HCT116 (cell line): ENCODE measurements around the gene SLC44A1. TPM values are rescaled to one million over a fixed set of nuclear protein-coding genes. Genes with fewer than 3 reads are reported as not detected.

ENCODE experiments used
- ATAC-seq: fragments of 200-7000 bp; cut with Tn5 transposase; 2 replicates; pipeline ENCODE4 v1.9.1; 2020; ENCODE audit warnings: mild to moderate bottlenecking, moderate library complexity
- BruUV-seq: library from RNA; stranded (reverse); fragments of 400-500 nt; replicated peaks from 2 replicates; lab custom pipeline; 2021; lab: Mats Ljungman, UMichigan
- CTCF ChIA-PET: fragments of 300-600 bp; sonication (Branson Sonifier 250); formaldehyde crosslinking; loops from one replicate; lab custom pipeline; 2021; ENCODE audit warnings: antibody characterized with exemption; lab: Charles Lee
- POLR2A ChIA-PET: fragments of 300-600, 350-600 bp; sonication (Branson Sonifier 250); formaldehyde crosslinking; loops from one replicate; lab custom pipeline; 2021; ENCODE audit warnings: antibody characterized with exemption; lab: Charles Lee
- RAD21 ChIA-PET, 2 experiments: fragments of 300-600 bp; sonication (Branson Sonifier 250); formaldehyde crosslinking; loops; one replicate each; lab custom pipeline; 2023; ENCODE audit warnings: low total read pairs in 2 of 2; ENCODE audit not compliant: uncharacterized antibody in 2 of 2, unreplicated experiment in 2 of 2, low non-redundant PET in 1 of 2; lab: Charles Lee
- DNase-seq: peaks from one replicate; pipeline ENCODE4 v3.0.0-alpha.2; 2010; ENCODE audit warnings: low read depth, low spot score
- H2AFZ ChIP-seq: fragments of 200-600 bp; shearing (Covaris generic), sonication (generic); 2 replicates; pipeline ENCODE4 v1.6.1; 2017; ENCODE audit warnings: low read depth, mixed run types, mixed read lengths, antibody characterized with exemption, low read length; ENCODE audit not compliant: poor library complexity, severe bottlenecking
- H3K27ac ChIP-seq: 2 replicates; pipeline ENCODE4 v1.5.1; 2012; ENCODE audit warnings: low read depth, low read length
- H3K27me3 ChIP-seq: fragments of 200-600 bp; sonication (generic); 2 replicates; pipeline ENCODE4 v1.6.1; 2016; ENCODE audit warnings: mixed run types, low read length, mixed read lengths; ENCODE audit not compliant: insufficient read depth
- H3K36me3 ChIP-seq, 2 experiments: fragments of 200-500 bp in 1 of 2; fragments of 200-600 bp in 1 of 2; sonication (Bioruptor generic) in 1 of 2; sonication (generic) in 1 of 2; 2 replicates each; pipeline versions ENCODE4 v1.5.1 to v1.6.1; 2014 to 2016; ENCODE audit warnings: low read length in 2 of 2, inconsistent platforms in 1 of 2, mixed read lengths in 1 of 2, mixed run types in 1 of 2; ENCODE audit not compliant: insufficient read depth in 2 of 2, control insufficient read depth in 1 of 2
- H3K4me1 ChIP-seq, 2 experiments: fragments of 200-600 bp in 1 of 2; sonication (generic) in 1 of 2; 2 replicates each; pipeline versions ENCODE4 v1.5.1 to v1.6.1; 2012 to 2017; ENCODE audit warnings: low read length in 2 of 2, inconsistent platforms in 1 of 2, mild to moderate bottlenecking in 1 of 2, mixed read lengths in 1 of 2, mixed run types in 1 of 2, moderate library complexity in 1 of 2; ENCODE audit not compliant: insufficient read depth in 2 of 2, control insufficient read depth in 1 of 2
- H3K4me2 ChIP-seq: fragments of 200-600 bp; sonication (generic); 2 replicates; pipeline ENCODE4 v1.6.1; 2017; ENCODE audit warnings: mixed run types, low read length, mixed read lengths
- H3K4me3 ChIP-seq, 2 experiments: fragments of 200-600 bp in 1 of 2; sonication (generic) in 1 of 2; replicated peaks in 1 of 2; 2 replicates each; pipeline ENCODE4 v1.5.1; 2011 to 2016; ENCODE audit warnings: low read length in 2 of 2, control low read depth in 1 of 2, low read depth in 1 of 2, mild to moderate bottlenecking in 1 of 2, mixed read lengths in 1 of 2, mixed run types in 1 of 2
- H3K79me2 ChIP-seq: fragments of 200-600 bp; sonication (generic); 2 replicates; pipeline ENCODE4 v1.6.1; 2017; ENCODE audit warnings: mild to moderate bottlenecking, mixed run types, low read length, moderate library complexity, mixed read lengths; ENCODE audit not compliant: insufficient read depth
- H3K9ac ChIP-seq: fragments of 200-600 bp; sonication (generic); 2 replicates; pipeline ENCODE4 v1.6.1; 2016; ENCODE audit warnings: low read length, mixed read lengths
- H3K9me2 ChIP-seq: fragments of 200-600 bp; sonication (generic), shearing (Covaris generic); 2 replicates; pipeline ENCODE4 v1.6.1; 2017; ENCODE audit warnings: mixed run types, mild to moderate bottlenecking, moderate library complexity; ENCODE audit not compliant: insufficient read depth
- H3K9me3 ChIP-seq, 2 experiments: fragments of 200-500 bp in 1 of 2; fragments of 200-600 bp in 1 of 2; sonication (Bioruptor generic) in 1 of 2; sonication (generic) in 1 of 2; 2 replicates each; pipeline ENCODE4 v1.6.1; 2014 to 2017; ENCODE audit warnings: low read length in 2 of 2, mixed read lengths in 2 of 2, inconsistent platforms in 1 of 2, low read depth in 1 of 2, mild to moderate bottlenecking in 1 of 2, mixed run types in 1 of 2, moderate library complexity in 1 of 2; ENCODE audit not compliant: control insufficient read depth in 1 of 2, insufficient read depth in 1 of 2
- H4K20me1 ChIP-seq: fragments of 200-600 bp; sonication (generic), shearing (Covaris generic); 2 replicates; pipeline ENCODE4 v1.6.1; 2017; ENCODE audit warnings: mixed run types, mild to moderate bottlenecking, moderate library complexity; ENCODE audit not compliant: insufficient read depth
- CEBPB ChIP-seq: IDR thresholded peaks from 2 replicates; pipeline ENCODE4 v1.6.1; 2012; ENCODE audit warnings: low read depth
- EGR1 ChIP-seq: IDR thresholded peaks from 2 replicates; pipeline ENCODE4 v1.6.1; 2012; ENCODE audit warnings: low read depth
- FOSL1 ChIP-seq: IDR thresholded peaks from 2 replicates; pipeline ENCODE4 v1.6.1; 2012; ENCODE audit warnings: low read depth
- JUND ChIP-seq: IDR thresholded peaks from 2 replicates; pipeline ENCODE4 v1.6.1; 2012
- POLR2A ChIP-seq: IDR thresholded peaks from 2 replicates; pipeline ENCODE4 v1.7.0; 2011; ENCODE audit warnings: borderline replicate concordance; ENCODE audit not compliant: insufficient read depth, insufficient read length; ENCODE audit errors: extremely low read depth
- POLR2AphosphoS5 ChIP-seq: IDR thresholded peaks from 2 replicates; pipeline ENCODE4 v1.6.1; 2011; ENCODE audit warnings: mild to moderate bottlenecking, low read depth, low read length, moderate library complexity
- RAD21 ChIP-seq: IDR thresholded peaks from 2 replicates; pipeline ENCODE4 v1.6.1; 2012; ENCODE audit warnings: low read depth, mild to moderate bottlenecking
- SRF ChIP-seq: IDR thresholded peaks from 2 replicates; pipeline ENCODE4 v1.6.1; 2012; ENCODE audit warnings: low read depth
- TCF7L2 ChIP-seq: IDR thresholded peaks from 2 replicates; pipeline ENCODE4 v1.7.0; 2011; ENCODE audit warnings: borderline replicate concordance, inconsistent platforms; ENCODE audit not compliant: insufficient read depth, insufficient read length; ENCODE audit errors: extremely low read depth
- ZFX ChIP-seq: fragments of 450-650 bp; IDR thresholded peaks from 2 replicates; pipeline ENCODE4 v1.6.1; 2017
- ZNF274 ChIP-seq: fragments of 200-500 bp; sonication (Bioruptor generic); IDR thresholded peaks from 2 replicates; pipeline ENCODE4 v1.6.1; 2014; ENCODE audit warnings: mild to moderate bottlenecking, low read depth, low read length, inconsistent platforms
- intact Hi-C: fragments of 100-400 bp; cut with micrococcal nuclease; formaldehyde crosslinking; loops from 2 replicates; pipeline ENCODE4 v1.10.0; 2022
- total RNA-seq: library from RNA; stranded (reverse); gene quantifications from one replicate; pipeline ENCODE4 v1.2.1, GENCODE V29; 2021; ENCODE audit not compliant: unreplicated experiment
- TF ChIP-seq, protein P1 (sequence below): IDR thresholded peaks from 2 replicates; pipeline ENCODE4 v1.6.1; 2012
- TF ChIP-seq, protein P2 (sequence below): IDR thresholded peaks from 2 replicates; pipeline ENCODE4 v1.6.1; 2012
- TF ChIP-seq, protein P3 (sequence below): IDR thresholded peaks from 2 replicates; pipeline ENCODE4 v1.6.1; 2012; ENCODE audit warnings: low read depth

SLC44A1 gene
- total RNA-seq, 1 experiment from 2014 or later, result 44.1 TPM

DNA sequence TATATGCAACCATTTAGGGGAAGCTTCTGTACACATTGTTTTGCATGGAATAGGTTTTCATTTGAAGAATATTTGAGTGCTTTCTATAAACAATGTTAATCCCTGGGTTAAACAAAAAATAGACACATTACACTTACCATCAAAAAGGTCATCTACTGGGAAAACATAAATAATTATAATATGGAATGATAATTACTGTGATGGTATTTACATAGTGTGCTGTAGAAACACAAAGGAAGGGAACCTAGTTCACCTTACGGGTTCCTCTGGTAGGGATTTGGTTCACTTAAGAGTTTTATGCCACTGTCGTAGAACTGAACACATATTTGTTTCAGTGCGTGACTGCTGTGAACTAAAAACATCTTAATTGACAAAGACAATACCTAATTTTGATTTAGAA, 44.9 kb downstream of the SLC44A1 start:
- no peaks in the 10 kb centered on the region for H3K36me3 ChIP-seq
- no TSS peak for BruUV-seq
- no peak for DNase-seq
- no peaks in the 10 kb centered on the region for H3K27me3 ChIP-seq
- TF ChIP-seq, protein P1, sequence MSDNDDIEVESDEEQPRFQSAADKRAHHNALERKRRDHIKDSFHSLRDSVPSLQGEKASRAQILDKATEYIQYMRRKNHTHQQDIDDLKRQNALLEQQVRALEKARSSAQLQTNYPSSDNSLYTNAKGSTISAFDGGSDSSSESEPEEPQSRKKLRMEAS, result no peak
- TF ChIP-seq, protein P2, sequence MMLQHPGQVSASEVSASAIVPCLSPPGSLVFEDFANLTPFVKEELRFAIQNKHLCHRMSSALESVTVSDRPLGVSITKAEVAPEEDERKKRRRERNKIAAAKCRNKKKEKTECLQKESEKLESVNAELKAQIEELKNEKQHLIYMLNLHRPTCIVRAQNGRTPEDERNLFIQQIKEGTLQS, result no peak
- TF ChIP-seq JUND, result no peak
- no peak for TF ChIP-seq FOSL1
- TF ChIP-seq ZNF274, result no peak
- no peak for TF ChIP-seq EGR1
- TF ChIP-seq SRF, result no peak
- TF ChIP-seq POLR2A, result no peak
- TF ChIP-seq TCF7L2, result no peak
- no peak for TF ChIP-seq ZFX
- no peak for TF ChIP-seq POLR2AphosphoS5
- TF ChIP-seq, protein P3, sequence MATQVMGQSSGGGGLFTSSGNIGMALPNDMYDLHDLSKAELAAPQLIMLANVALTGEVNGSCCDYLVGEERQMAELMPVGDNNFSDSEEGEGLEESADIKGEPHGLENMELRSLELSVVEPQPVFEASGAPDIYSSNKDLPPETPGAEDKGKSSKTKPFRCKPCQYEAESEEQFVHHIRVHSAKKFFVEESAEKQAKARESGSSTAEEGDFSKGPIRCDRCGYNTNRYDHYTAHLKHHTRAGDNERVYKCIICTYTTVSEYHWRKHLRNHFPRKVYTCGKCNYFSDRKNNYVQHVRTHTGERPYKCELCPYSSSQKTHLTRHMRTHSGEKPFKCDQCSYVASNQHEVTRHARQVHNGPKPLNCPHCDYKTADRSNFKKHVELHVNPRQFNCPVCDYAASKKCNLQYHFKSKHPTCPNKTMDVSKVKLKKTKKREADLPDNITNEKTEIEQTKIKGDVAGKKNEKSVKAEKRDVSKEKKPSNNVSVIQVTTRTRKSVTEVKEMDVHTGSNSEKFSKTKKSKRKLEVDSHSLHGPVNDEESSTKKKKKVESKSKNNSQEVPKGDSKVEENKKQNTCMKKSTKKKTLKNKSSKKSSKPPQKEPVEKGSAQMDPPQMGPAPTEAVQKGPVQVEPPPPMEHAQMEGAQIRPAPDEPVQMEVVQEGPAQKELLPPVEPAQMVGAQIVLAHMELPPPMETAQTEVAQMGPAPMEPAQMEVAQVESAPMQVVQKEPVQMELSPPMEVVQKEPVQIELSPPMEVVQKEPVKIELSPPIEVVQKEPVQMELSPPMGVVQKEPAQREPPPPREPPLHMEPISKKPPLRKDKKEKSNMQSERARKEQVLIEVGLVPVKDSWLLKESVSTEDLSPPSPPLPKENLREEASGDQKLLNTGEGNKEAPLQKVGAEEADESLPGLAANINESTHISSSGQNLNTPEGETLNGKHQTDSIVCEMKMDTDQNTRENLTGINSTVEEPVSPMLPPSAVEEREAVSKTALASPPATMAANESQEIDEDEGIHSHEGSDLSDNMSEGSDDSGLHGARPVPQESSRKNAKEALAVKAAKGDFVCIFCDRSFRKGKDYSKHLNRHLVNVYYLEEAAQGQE, result no peak
- TF ChIP-seq RAD21, result no peak
- no peak for TF ChIP-seq CEBPB
- no peaks in the 10 kb centered on the region for H3K9me3 ChIP-seq
- no peak overlapping the region for H3K4me3 ChIP-seq
- no peak for ATAC-seq
- no peak overlapping the region for H2AFZ ChIP-seq
- CTCF ChIA-PET, result no interaction called here
- POLR2A ChIA-PET, result no interaction called here
- H3K27ac ChIP-seq, result no peak overlapping the region
- H3K4me1 ChIP-seq, result no peaks in the 10 kb centered on the region
- H3K9me2 ChIP-seq, result no peaks in the 10 kb centered on the region
- no peaks in the 10 kb centered on the region for H4K20me1 ChIP-seq
- no peaks in the 10 kb centered on the region; the same call in 1 of the 2 replicates for H3K79me2 ChIP-seq
- RAD21 ChIA-PET, result no interaction called here
- H3K4me2 ChIP-seq, result no peak overlapping the region
- intact Hi-C loops, result no loop called here
- no peak overlapping the region for H3K9ac ChIP-seq
